Adipocyte (in vitro differentiated cells): ENCODE results near the gene GMIP.
"Not testable (repeated sequence)": the region's sequence is repeated elsewhere in the genome, so short reads cannot be mapped to it uniquely, and the experiment has no call there.

Source experiments
- DNase-seq: peaks from one replicate; pipeline ENCODE4 v3.0.0-alpha.2; 2015; ENCODE audit warnings: low read depth
- H3K27me3 ChIP-seq: replicated peaks from 2 replicates; pipeline ENCODE4 v1.7.0; 2013; ENCODE audit warnings: mild to moderate bottlenecking, low read length, moderate library complexity; ENCODE audit not compliant: control insufficient read depth, insufficient read depth
- H3K36me3 ChIP-seq: 2 replicates; pipeline ENCODE4 v1.7.0; 2013; ENCODE audit warnings: low read length, mild to moderate bottlenecking, moderate library complexity; ENCODE audit not compliant: control insufficient read depth, insufficient read depth, severe bottlenecking
- H3K4me1 ChIP-seq: 2 replicates; pipeline ENCODE4 v1.7.0; 2013; ENCODE audit warnings: mild to moderate bottlenecking, low read length, moderate library complexity; ENCODE audit not compliant: control insufficient read depth, insufficient read depth
- H3K4me3 ChIP-seq: 2 replicates; pipeline ENCODE4 v1.7.0; 2013; ENCODE audit warnings: mild to moderate bottlenecking, low read length, moderate library complexity
- H3K9ac ChIP-seq: 2 replicates; pipeline ENCODE4 v1.7.0; 2013; ENCODE audit warnings: mild to moderate bottlenecking, low read length, moderate library complexity
- H3K9me3 ChIP-seq: 2 replicates; pipeline ENCODE4 v1.7.0; 2013; ENCODE audit warnings: mild to moderate bottlenecking, low read length, moderate library complexity; ENCODE audit not compliant: control insufficient read depth

GMIP gene

GRCh38 chr19:19619181-19619848 lies 24.1 kb downstream of the GMIP start:
- no peak for DNase-seq
- Histone ChIP-seq H3K4me3 (peak overlapping the region; percentile 62), H3K9ac (no peak overlapping the region), H3K36me3 (no peaks in the 10 kb centered on the region), H3K27me3 (no peaks in the 10 kb centered on the region), H3K4me1 (peaks cover 4% of the 10 kb centered on the region), H3K9me3 (no peaks in the 10 kb centered on the region)

- peak within 1 kb of the TSS; percentile 64 for H3K9ac ChIP-seq
- H3K27me3 ChIP-seq: no peaks in the 10 kb centered on the region
- no peaks in the 10 kb centered on the region for H3K36me3 ChIP-seq
- peak; percentile 93 for DNase-seq
- H3K9me3 ChIP-seq: no peaks in the 10 kb centered on the region
- H3K4me1 ChIP-seq: peaks cover 8% of the 10 kb centered on the region
- H3K4me3 ChIP-seq: peak within 1 kb of the TSS; percentile 78
Observed at GRCh38 chr19:19618219-19619051, 25.0 kb downstream of the GMIP start, which contains the start of gene PBX4. PBX4 (minus strand) TSS chr19:19618687; CDS start chr19:19618629, 58 bp downstream.

- Histone ChIP-seq H3K9me3 (no peaks in the 10 kb centered on the region), H3K27me3 (no peaks in the 10 kb centered on the region), H3K36me3 (no peaks in the 10 kb centered on the region), H3K4me1 (peaks cover 11% of the 10 kb centered on the region), H3K9ac (no peak overlapping the region), H3K4me3 (no peak overlapping the region)
- no peak for DNase-seq
Observed at GRCh38 chr19:19615086-19615485, 28.4 kb downstream of the GMIP start.

GRCh38 chr19:19613506-19613905 lies 30.0 kb downstream of the GMIP start:
- Histone ChIP-seq H3K9me3 (no peaks in the 10 kb centered on the region), H3K4me3 (no peak overlapping the region), H3K36me3 (no peaks in the 10 kb centered on the region), H3K4me1 (peaks cover 11% of the 10 kb centered on the region), H3K27me3 (no peaks in the 10 kb centered on the region), H3K9ac (no peak overlapping the region)
- DNase-seq: peak; percentile 38

GRCh38 chr19:19610376-19611202 lies 32.9 kb downstream of the GMIP start:
- no peak for DNase-seq
- Histone ChIP-seq H3K4me1 (peaks cover 7% of the 10 kb centered on the region), H3K9me3 (no peaks in the 10 kb centered on the region), H3K36me3 (no peaks in the 10 kb centered on the region), H3K4me3 (no peak overlapping the region), H3K27me3 (no peaks in the 10 kb centered on the region), H3K9ac (no peak overlapping the region)

- not testable (repeated sequence) for H3K9ac ChIP-seq, DNase-seq, H3K27me3 ChIP-seq, H3K4me3 ChIP-seq, H3K4me1 ChIP-seq, H3K9me3 ChIP-seq, H3K36me3 ChIP-seq
Observed at GRCh38 chr19:19606686-19607085, 36.8 kb downstream of the GMIP start.

- H3K4me3 ChIP-seq: no peak overlapping the region
- H3K4me1 ChIP-seq: no peaks in the 10 kb centered on the region
- DNase-seq: no peak
- no peaks in the 10 kb centered on the region for H3K9me3 ChIP-seq
- no peaks in the 10 kb centered on the region for H3K27me3 ChIP-seq
- no peaks in the 10 kb centered on the region for H3K36me3 ChIP-seq
- H3K9ac ChIP-seq: no peak overlapping the region
Observed at GRCh38 chr19:19606021-19606420, 37.4 kb downstream of the GMIP start.

GRCh38 chr19:19602713-19603324 lies 40.6 kb downstream of the GMIP start:
- Histone ChIP-seq H3K36me3 (no peaks in the 10 kb centered on the region), H3K9ac (no peak overlapping the region), H3K27me3 (no peaks in the 10 kb centered on the region), H3K9me3 (no peaks in the 10 kb centered on the region), H3K4me1 (no peaks in the 10 kb centered on the region), H3K4me3 (no peak overlapping the region)
- DNase-seq: no peak

GRCh38 chr19:19602136-19602712 lies 41.2 kb downstream of the GMIP start:
- no peaks in the 10 kb centered on the region for H3K27me3 ChIP-seq
- no peak overlapping the region for H3K4me3 ChIP-seq
- H3K36me3 ChIP-seq: no peaks in the 10 kb centered on the region
- H3K9ac ChIP-seq: no peak overlapping the region
- peaks cover 4% of the 10 kb centered on the region for H3K4me1 ChIP-seq
- no peak for DNase-seq
- H3K9me3 ChIP-seq: no peaks in the 10 kb centered on the region

GRCh38 chr19:19600793-19601330 lies 42.6 kb downstream of the GMIP start:
- Histone ChIP-seq H3K4me3 (no peak overlapping the region), H3K27me3 (no peaks in the 10 kb centered on the region), H3K9ac (no peak overlapping the region), H3K36me3 (no peaks in the 10 kb centered on the region), H3K9me3 (no peaks in the 10 kb centered on the region), H3K4me1 (peaks cover 16% of the 10 kb centered on the region)
- DNase-seq: no peak
